Ovary (tissue), 9 donors: ENCODE results near the gene DCTN3. TPM values are rescaled to one million over a fixed set of nuclear protein-coding genes. Genes with fewer than 3 reads are reported as not detected.

Experiments
- DNase-seq, 5 donors: peaks; one replicate each; pipeline ENCODE4 v3.0.0-alpha.2; 2019 to 2020
- H3K27ac ChIP-seq, 2 donors: fragments of 200-600 bp; one replicate each; pipeline versions ENCODE4 v1.5.1 to v1.8.0; 2019 to 2022
- H3K27me3 ChIP-seq: fragments of 200-600 bp; one replicate; pipeline ENCODE4 v1.8.0; 2022
- H3K36me3 ChIP-seq: fragments of 200-600 bp; sonication (generic); one replicate; pipeline ENCODE4 v1.5.1; 2019
- H3K4me1 ChIP-seq: one replicate; pipeline ENCODE4 v1.8.1; 2013; ENCODE audit warnings: mild to moderate bottlenecking, moderate library complexity; ENCODE audit not compliant: insufficient read depth
- H3K4me3 ChIP-seq: fragments of 200-600 bp; sonication (generic); one replicate; pipeline ENCODE4 v1.5.1; 2017
- H3K9me3 ChIP-seq, 2 donors: fragments of 200-600 bp in 1 of 2; sonication (generic) in 1 of 2; one replicate each; pipeline versions ENCODE4 v1.5.1 to v1.8.1; 2013 to 2019; ENCODE audit warnings: mild to moderate bottlenecking in 1 of 2, moderate library complexity in 1 of 2
- CTCF ChIP-seq, 3 donors: fragments of 450-650 bp in 2 of 3; fragments of 200-600 bp in 1 of 3; IDR thresholded peaks; one replicate each; pipeline versions ENCODE4 v1.5.1 to v1.8.0; 2016 to 2022; ENCODE audit warnings: antibody characterized with exemption in 3 of 3, mild to moderate bottlenecking in 1 of 3
- EP300 ChIP-seq: sonication (generic); formaldehyde crosslinking; IDR thresholded peaks from one replicate; pipeline ENCODE4 v1.6.1; 2017; ENCODE audit warnings: antibody characterized with exemption
- POLR2A ChIP-seq: fragments of 450-650 bp; IDR thresholded peaks from one replicate; pipeline ENCODE4 v1.6.1; 2017; ENCODE audit warnings: antibody characterized with exemption, mild to moderate bottlenecking, moderate library complexity
- WGBS, 3 donors: extraction: QIAGEN DNeasy Blood & Tissue Kit in 1 of 3; methylation state at CpG; one replicate each; pipeline versions ENCODE4 v1.1.5 to v1.1.7; 2013 to 2017; 5-methylcytosine and 5-hydroxymethylcytosine counted together
- intact Hi-C, 4 donors: fragments of 100-400 bp; cut with DNase I; formaldehyde crosslinking; loops; one replicate each; pipeline versions ENCODE4 v1.11.0 to v1.15.1; 2022 to 2023
- polyA plus RNA-seq, 2 donors: library from polyadenylated mRNA; stranded (reverse); fragments of 200-250 nt in 1 of 2; fragments of 350-450 nt in 1 of 2; fragmentation: Illumina TruSeq in 1 of 2; extraction: RNeasy Lipid Tissue Mini Kit (QIAGEN cat#74804) in 1 of 2; gene quantifications; one replicate each; pipeline ENCODE4 v1.2.3, GENCODE V29; 2013 to 2014
- total RNA-seq, 7 donors: library from RNA; depleted of rRNA in 2 of 7; stranded (reverse); fragments of >200 nt in 2 of 7; fragmentation: NEBNext Ultra II Directional in 3 of 7; extraction: Animal tissue kit (Norgen Biotek cat#: 25700) in 3 of 7; gene quantifications; one replicate each; pipeline versions ENCODE4 v1.1.0 to v1.2.4, GENCODE V29; 2016 to 2023
- donor health status: DM: no; HTN: no; CAD: no; lungs with moderate emphysema.
- donor health status: DM: no; HTN: no; CAD: no.
- donor health status: Bipolar disorder and iron deficiency.
- donor health status: DM: yes; HTN: yes; CAD: no.
- donor health status: DM: no; HTN: no; CAD: no.
- donor health status: DM: yes; HTN: yes; CAD: no.

The DCTN3 gene
- total and polyA plus RNA-seq, 9 donors, result 56.4 to 106 (median 95.3) TPM

- H3K4me1 ChIP-seq, result peaks cover 4% of the 10 kb centered on the region
- no peaks in the 10 kb centered on the region for H3K36me3 ChIP-seq
- no peak for DNase-seq
- no peaks in the 10 kb centered on the region for H3K9me3 ChIP-seq
- no peaks in the 10 kb centered on the region for H3K27me3 ChIP-seq
- no peak for TF ChIP-seq CTCF (IDR thresholded peaks at IDR 0.05)
- TF ChIP-seq EP300, result no peak
- no peak for TF ChIP-seq POLR2A
- no peak overlapping the region for H3K4me3 ChIP-seq
- intact Hi-C loops, result loop anchor here in 3 of 4 donors (10.0 kb wide), 2 partner anchors 201 to 271 kb away; no protein-coding TSS in a partner anchor
- no peak overlapping the region for H3K27ac ChIP-seq
Measured at GRCh38 chr9:34606190-34606589, 14.1 kb downstream of the DCTN3 start.

DNA sequence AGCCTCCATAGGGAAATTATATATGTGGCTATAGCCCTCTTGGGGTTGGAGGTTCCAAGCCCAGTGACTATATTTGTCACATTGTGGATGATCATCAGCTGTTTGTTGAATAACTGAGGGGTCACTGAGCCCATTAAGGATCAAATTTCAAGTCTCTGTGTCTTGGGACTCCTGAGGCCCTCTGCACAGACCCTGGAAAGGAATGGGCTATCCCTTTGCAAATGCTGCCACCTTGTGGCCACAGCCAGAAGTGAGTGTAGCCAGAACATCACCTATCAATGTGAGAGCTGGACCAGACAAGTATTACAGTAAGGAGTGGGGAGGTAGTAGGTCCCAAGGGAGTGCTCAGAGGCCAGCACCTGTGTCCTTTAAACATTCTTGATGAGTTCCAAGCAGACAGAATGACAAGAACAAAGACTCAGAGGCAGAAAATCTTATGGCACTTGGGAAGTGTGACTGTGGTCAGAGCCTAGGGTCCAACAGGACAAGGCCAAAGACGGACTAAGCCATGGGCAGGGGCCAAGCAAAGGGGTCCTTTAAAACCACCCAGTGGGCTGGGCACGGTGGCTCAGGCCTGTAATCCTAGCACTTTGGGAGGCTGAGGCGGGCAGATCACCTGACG is 16.6 kb downstream of the DCTN3 start:
- no peak overlapping the region for H3K4me3 ChIP-seq
- H3K27ac ChIP-seq, result no peak overlapping the region
- no peaks in the 10 kb centered on the region for H3K9me3 ChIP-seq
- intact Hi-C loops, result loop anchor here (5.0 to 10.0 kb wide), 3 partner anchors 196 to 269 kb away; no protein-coding TSS in a partner anchor
- H3K36me3 ChIP-seq, result no peaks in the 10 kb centered on the region
- WGBS, 3 donors, result 47 to 56% (median 50%) methylated on average over 4 of the region's 4 CpGs
- peak; percentile 73 to 91 (median 88) for DNase-seq
- H3K27me3 ChIP-seq, result no peaks in the 10 kb centered on the region
- H3K4me1 ChIP-seq, result no peaks in the 10 kb centered on the region
- no peak for TF ChIP-seq EP300
- TF ChIP-seq CTCF (IDR thresholded peaks at IDR 0.05), result peak; percentile 83 to 92 (median 87)
- no peak for TF ChIP-seq POLR2A

DNA sequence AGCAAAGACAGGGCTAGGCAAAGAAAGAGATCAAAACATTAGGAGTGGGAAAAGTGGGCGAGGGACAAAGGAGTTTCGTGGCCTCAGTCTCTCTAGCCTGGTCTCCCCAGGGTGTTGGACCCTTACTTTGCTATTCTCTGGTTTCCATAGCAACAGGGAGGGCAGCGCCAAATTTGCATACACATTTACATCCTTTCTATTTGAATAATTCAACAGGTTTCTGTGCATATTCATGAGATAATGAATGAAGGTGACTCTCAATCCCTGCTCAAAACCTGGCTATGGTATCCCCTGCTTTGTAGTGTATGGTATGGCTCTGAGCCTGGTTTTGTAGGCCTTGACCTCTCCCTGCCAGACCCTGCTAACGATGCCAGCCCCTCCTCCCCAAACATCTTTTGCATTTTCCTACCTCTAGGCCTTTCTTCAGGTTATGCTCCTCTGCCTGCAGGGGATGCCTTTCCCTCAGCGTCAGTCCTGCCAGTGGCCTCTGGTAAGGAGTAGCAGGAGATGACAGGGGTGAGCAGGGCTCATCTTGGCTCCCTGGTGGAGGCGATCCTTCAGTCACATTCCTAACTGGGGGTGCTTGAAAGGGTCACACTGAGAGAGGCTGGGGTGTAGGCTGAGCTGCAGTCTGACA is 18.2 kb downstream of the DCTN3 start:
- intact Hi-C loops, result loop anchor here (5.0 to 10.0 kb wide), 3 partner anchors 195 to 267 kb away; no protein-coding TSS in a partner anchor
- H3K36me3 ChIP-seq, result no peaks in the 10 kb centered on the region
- no peaks in the 10 kb centered on the region for H3K9me3 ChIP-seq
- no peak for DNase-seq
- no peak for TF ChIP-seq POLR2A
- no peak for TF ChIP-seq CTCF (IDR thresholded peaks at IDR 0.05)
- no peak for TF ChIP-seq EP300
- H3K27me3 ChIP-seq, result no peaks in the 10 kb centered on the region
- no peak overlapping the region for H3K4me3 ChIP-seq
- H3K4me1 ChIP-seq, result no peaks in the 10 kb centered on the region
- WGBS, 3 donors, result 67 to 69% (median 68%) methylated on average over 6 of the region's 6 CpGs
- no peak overlapping the region for H3K27ac ChIP-seq

DNA sequence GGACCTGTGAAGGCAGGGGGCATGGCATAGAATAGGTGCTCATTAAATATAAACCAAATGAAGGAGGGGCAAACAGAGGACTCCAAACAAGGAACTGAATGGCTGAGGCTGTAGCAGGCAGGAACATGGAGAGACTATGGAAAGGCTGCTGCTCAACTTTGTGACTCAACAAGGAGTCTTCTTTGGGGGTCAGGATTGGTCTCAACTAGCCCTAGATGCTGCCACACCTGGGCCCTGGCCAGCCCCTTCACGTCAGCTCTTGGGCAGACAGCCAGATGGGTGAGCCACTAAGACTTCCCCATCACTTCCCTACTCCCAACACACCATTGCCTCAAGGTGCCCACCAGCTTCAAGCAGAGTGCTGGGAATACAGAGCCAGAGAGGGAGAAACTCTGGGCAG is 19.4 kb downstream of the DCTN3 start:
- no peak overlapping the region for H3K4me3 ChIP-seq
- no peaks in the 10 kb centered on the region for H3K36me3 ChIP-seq
- H3K27me3 ChIP-seq, result no peaks in the 10 kb centered on the region
- H3K4me1 ChIP-seq, result no peaks in the 10 kb centered on the region
- 26 to 58% (median 35%) methylated on average over 1 of the region's 1 CpG for WGBS, 3 donors
- TF ChIP-seq EP300, result no peak
- TF ChIP-seq CTCF (IDR thresholded peaks at IDR 0.05), result no peak
- TF ChIP-seq POLR2A, result no peak
- no peak for DNase-seq
- H3K9me3 ChIP-seq, result no peaks in the 10 kb centered on the region
- H3K27ac ChIP-seq, result no peak overlapping the region
- intact Hi-C loops, result loop anchor here (5.0 to 10.0 kb wide), 3 partner anchors 194 to 266 kb away; no protein-coding TSS in a partner anchor
